ENCODE results near the gene PTPRR.

Gene PTPRR

DNA sequence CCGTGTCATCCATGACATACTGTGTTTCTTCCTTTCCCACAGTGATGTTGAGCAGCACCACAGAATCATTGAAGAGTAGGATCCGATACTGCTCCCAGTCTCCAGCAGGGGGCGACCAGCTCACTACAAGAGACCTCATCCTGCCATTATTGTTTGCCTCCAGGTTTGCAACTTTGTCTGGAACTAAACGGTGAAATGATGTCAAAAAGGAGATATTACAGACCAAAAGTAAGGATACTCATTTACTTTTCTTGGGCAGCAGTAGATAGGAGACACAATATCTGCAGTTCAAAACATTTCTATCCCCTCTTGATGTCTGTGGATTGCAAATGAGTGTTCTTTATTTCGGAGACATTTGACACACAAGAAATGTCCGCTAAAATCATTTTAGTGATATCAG, 330.5 kb downstream of the PTPRR start:
- peak; percentile 32 for DNase-seq

All from effector CD4-positive, alpha-beta T cell (primary cell).